RPMI8226 (cell line): Measurements from ENCODE around the gene ZKSCAN7.
"Not testable (repeated sequence)": the region's sequence is repeated elsewhere in the genome, so short reads cannot be mapped to it uniquely, and the experiment has no call there.

ENCODE experiments used
- DNase-seq: peaks from one replicate; pipeline ENCODE4 v3.0.0-alpha.2; 2015

Gene ZKSCAN7

GRCh38 chr3:44554626-44555592, at the start of gene ZKSCAN7:
TSS of gene ZKSCAN7 (plus strand) at chr3:44555193. CDS start at chr3:44557048, 1,855 bp downstream.
- peak; percentile 11 for DNase-seq

DNA sequence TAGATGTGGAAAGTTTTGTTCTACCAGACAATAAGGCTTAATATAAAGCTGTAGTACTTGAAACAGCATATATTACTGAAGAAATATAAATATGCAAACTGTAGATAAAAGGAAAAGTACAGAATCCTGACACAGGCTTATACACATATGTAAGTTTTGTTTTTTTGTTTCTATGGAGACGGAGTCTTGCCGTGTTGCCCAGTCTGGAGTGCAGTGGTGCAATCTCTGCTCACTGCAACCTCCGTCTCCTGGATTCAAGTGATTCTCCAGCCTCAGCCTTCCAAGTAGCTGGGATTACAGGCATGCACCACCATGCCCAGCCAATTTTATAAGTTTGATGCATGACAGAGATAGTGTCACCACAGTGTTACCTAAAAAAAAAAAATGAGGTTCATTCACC, 48.4 kb upstream of the ZKSCAN7 start:
- no peak for DNase-seq

GRCh38 chr3:44506961-44507360, 48.0 kb upstream of the ZKSCAN7 start:
- DNase-seq, result no peak

- no peak for DNase-seq
These were observed 45.5 kb upstream of the ZKSCAN7 start for GRCh38 chr3:44509393-44509921.

DNA sequence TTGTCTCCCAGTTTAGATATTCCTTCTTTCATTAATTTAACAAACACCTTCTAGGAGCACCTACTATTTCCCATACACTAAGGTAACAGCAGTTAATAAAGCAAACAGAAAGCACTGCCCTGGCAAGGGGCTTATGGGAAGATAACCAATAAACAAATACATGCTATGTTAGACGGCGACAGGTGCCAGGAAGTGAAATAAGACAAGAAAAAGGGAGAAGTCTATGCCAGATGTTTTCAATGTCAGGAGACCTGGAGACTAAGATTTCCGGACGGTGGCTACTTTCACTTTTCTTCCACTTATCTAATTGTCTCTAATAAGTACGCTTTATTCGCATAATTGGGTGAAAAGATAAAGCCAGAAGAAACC, 45.0 kb upstream of the ZKSCAN7 start:
- DNase-seq, result peak; percentile 68

- DNase-seq, result no peak
These were observed 43.8 kb upstream of the ZKSCAN7 start for GRCh38 chr3:44511238-44511566.

GRCh38 chr3:44513513-44513912, 41.5 kb upstream of the ZKSCAN7 start:
- no peak for DNase-seq

GRCh38 chr3:44516230-44516629, 38.8 kb upstream of the ZKSCAN7 start:
- peak; percentile 17 for DNase-seq

DNA sequence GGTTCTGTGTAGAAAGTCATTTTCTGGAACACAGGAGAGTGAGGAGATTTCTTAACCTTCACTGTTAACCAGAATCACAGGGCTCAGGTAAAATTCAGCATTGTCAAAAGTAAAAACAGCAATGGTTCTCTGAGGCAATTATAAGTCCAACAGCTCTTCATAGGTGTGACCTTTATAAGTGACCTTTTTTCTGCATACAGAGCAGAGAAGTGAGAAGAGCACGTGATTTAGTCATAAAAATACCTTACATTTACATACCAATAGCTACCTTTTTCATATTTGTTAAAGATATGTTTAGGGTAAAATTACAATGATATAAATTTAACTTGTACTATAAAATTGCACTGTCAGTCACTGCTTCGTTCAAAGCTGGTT, 36.2 kb upstream of the ZKSCAN7 start:
- DNase-seq, result no peak

DNA sequence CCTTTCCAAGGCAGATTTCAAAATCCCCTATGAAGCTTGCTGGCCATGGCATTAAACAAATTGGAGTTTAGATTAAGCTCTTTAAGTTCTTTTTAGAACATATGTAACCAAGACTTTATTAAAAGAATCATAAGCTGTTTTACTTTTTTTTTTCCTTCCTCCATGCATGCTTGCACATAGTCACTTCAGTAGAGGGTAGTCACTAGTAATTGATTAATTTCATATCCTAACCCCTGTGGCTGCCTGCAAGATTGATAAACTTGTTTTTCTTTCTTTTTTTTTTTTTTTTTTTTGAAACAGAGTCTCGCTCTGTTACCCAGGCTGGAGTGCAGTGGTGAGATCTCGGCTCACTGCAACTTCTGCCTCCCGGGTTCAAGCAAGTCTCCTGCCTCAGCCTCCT, 33.3 kb upstream of the ZKSCAN7 start:
- no peak for DNase-seq

DNA sequence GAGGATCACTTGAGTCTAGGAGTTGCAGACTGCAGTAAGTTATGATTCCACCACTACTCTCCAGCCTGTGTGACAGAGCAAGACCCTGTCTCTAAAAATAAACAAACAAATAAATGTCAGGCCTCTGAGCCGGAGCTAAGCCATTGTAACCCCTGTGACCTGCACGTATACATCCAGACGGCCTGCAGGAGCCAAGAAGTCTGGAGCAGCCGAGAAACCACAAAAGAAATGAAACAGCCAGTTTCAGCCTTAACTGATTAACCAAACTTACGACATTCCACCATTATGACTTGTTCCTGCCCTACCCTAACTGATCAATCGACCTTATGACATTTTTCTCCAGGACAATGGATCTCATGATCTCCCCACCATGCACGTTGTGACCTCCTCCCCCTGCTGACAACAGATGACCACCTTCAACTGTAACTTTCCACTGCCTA, 32.5 kb upstream of the ZKSCAN7 start:
- DNase-seq, result peak; percentile 10

GRCh38 chr3:44525060-44525459, 29.9 kb upstream of the ZKSCAN7 start:
- no peak for DNase-seq

DNA sequence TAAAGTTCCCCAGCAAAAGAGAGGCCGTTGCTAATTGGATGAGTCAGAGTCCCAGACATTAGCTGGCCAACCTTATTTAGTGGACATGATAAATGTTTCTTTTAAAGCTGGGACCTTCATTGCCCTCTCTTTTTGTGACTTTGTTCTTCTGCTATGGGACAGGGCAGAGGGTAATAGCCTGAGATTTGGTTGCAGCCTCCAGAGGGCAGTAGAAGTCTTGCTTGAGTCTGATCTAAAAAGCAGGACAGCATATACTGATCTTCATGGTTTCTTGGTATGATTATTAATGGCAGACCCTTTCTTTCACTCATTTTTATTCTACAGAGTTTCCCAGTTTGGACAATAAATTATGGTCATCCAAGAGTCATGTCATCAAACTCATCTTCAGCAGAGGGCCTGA, 25.1 kb upstream of the ZKSCAN7 start:
- DNase-seq, result peak; percentile 20

GRCh38 chr3:44530911-44531310, 24.1 kb upstream of the ZKSCAN7 start:
- DNase-seq, result no peak

GRCh38 chr3:44534659-44535058, 20.3 kb upstream of the ZKSCAN7 start:
- not testable (repeated sequence) for DNase-seq

DNA sequence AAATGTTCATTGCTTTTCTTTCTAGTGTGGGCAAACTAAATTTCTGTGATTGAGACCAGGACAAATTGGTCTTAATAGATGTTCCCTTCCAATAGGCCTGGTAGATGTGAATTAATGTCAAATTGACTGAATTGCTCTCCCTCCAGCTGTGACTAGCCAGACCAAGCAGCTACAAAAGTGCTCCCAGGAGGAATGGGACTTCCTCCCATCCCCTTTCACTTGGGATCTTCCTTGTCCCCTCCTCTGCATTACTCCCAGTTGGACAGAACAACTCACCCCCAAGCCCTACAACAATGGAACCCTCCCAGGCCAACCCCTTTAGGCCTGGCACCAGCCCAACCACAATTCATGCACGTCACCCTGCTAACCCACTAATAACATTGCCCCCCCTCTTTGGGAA, 19.6 kb upstream of the ZKSCAN7 start:
- no peak for DNase-seq

DNA sequence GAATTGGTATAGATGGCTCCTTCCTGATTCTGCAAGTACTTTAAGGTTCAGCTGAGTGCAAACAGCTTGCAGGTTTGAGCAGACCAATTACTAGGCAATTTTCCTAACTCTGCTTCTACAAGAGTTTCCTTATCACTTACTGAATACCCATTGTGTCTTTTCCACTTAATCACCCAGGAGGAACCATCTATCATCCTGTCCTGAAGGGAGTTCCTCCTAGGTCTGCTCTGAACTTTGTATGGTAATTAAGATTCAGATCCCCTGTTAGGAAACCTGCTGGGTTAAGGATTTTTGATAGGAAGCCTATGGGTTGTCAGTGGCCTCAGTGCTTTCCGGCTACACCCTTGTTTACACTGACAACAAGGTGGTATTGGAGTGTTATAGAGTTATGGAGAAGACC, 10.2 kb upstream of the ZKSCAN7 start:
- not testable (repeated sequence) for DNase-seq

DNA sequence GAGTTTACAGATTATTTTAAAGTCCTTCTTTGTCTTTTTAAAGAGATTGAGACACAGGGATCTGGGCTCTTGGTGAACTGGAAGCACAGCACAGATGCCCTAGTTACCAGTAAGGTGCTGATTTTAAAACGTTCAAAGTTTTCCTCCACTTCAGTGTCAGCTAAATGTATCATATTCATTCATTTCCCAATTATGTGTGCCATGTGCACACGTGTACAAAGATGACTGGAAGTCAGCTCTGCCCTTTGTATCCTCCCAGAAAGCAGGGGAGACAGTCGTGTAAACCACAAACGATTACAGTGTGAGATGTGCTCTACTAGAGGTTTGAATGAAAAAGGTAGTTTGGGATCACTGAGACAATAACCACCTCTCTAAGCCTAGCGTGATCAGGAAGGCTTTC, 730 bp downstream of the ZKSCAN7 start:
- no peak for DNase-seq

DNA sequence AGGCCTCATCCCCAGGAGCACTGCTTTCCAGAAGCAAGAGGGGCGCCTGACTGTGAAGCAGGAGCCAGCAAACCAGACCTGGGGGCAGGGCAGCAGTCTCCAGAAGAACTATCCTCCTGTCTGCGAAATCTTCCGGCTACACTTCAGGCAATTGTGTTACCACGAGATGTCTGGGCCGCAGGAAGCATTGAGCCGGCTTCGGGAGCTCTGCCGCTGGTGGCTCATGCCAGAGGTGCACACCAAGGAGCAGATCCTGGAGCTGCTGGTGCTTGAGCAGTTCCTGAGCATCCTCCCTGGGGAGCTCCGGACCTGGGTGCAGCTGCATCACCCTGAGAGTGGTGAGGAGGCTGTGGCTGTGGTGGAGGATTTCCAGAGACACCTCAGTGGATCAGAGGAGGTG, 2.1 kb downstream of the ZKSCAN7 start:
- no peak for DNase-seq

DNA sequence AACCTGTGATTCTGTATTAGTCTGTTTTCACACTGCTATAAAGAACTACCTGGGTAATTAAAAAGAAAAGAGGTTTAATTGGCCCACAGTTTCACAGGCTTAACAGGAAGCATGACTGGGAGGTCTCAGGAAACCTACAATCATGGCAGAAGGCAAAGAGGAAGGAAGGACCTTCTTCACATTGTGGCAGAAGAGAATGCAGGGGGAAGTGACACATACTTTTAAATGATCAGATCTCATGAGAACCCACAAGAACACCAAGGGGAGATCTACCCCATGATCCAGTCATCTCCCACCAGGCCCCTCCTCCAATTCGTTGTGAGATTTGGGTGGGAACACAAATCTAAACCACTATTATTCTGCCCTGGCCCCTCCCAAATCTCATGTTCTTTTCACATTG, 6.1 kb downstream of the ZKSCAN7 start:
- no peak for DNase-seq

- no peak for DNase-seq
These were observed 7.2 kb downstream of the ZKSCAN7 start for GRCh38 chr3:44562147-44562546.

DNA sequence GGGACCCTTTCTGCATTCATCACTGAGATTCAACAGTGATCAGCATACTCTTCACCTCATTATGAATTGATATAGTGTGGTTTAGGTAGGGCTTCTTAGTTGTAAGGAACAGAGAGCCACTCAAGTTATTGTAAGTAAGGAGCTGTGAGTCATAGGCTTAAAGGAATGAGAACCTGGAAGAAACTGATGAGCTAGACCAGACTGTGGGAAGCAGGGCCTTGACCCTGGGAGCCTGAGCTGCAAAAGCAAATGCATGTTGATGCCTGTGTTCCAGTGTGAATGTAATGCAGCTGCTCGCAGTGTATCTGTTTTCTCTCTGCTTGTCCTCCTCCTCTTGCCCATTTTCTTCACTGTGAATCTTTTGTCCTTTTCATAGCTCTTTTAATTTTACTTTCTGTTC, 13.6 kb downstream of the ZKSCAN7 start:
- DNase-seq, result no peak

DNA sequence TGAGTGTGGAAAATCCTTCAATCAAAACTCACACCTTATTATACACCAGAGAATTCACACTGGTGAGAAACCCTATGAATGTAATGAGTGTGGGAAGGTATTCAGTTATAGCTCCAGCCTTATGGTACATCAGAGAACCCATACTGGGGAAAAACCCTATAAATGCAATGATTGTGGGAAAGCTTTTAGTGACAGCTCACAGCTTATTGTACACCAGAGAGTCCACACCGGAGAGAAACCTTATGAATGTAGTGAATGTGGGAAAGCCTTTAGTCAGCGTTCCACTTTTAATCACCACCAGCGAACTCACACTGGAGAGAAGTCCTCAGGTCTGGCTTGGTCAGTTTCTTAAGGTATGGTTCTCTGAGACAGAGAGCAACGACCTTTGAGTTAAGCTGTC, 16.0 kb downstream of the ZKSCAN7 start:
- DNase-seq, result no peak

DNA sequence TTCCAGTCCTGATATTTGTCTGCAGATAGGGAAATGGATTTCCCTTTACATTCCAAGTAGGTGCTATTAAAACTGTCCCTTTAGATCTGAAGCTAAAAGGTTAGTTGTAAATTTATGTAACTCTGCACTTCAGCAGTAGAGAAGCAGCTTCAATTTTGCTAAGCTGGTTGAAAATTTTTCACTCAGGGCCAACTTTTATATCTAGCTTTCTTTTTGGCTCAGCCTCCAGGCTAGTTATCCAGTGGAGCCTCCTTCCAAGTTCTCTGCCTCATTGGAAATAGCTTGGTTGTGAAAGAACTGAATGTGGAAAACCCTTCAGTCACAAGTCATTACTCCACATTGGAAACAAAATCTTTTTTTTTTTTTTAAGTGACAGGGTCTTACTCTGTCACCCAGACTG, 21.6 kb downstream of the ZKSCAN7 start:
- no peak for DNase-seq
